ENCODE measurements around the gene GPR160.
"Not testable (repeated sequence)": the region's sequence is repeated elsewhere in the genome, so short reads cannot be mapped to it uniquely, and the experiment has no call there.

Gene GPR160

GRCh38 chr3:170037463-170038433, at the start of gene GPR160:
Gene GPR160, plus strand, starts transcription at chr3:170037995. Its CDS starts 45,978 bp downstream, at chr3:170083973.
- DNase-seq, result peak; percentile 86 to 88

GRCh38 chr3:169990431-169990830, 47.4 kb upstream of the GPR160 start:
- DNase-seq, result no peak

GRCh38 chr3:169992156-169992555, 45.6 kb upstream of the GPR160 start:
- no peak for DNase-seq

GRCh38 chr3:169992781-169993180, 45.0 kb upstream of the GPR160 start:
- no peak for DNase-seq

GRCh38 chr3:169993761-169994160, 44.0 kb upstream of the GPR160 start:
- DNase-seq, result no peak

DNA sequence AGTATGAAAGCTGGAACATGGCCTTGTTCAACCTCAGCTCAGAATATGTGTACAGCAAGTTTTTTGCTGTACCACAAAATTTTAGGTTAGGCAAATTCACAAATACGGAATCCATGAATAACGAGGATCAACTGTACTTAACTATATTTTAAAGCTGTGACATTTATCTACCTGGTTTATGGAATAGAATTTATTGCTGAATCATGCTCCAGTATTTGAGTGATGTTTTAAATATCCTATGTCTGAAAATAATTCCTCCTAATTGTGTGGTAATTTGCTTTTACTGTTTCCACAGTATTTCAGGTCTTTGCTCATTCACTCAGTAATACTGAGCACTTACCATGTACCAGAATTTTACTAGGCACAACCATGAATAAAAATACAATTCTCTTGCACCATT, 41.7 kb upstream of the GPR160 start:
- DNase-seq, result no peak

DNA sequence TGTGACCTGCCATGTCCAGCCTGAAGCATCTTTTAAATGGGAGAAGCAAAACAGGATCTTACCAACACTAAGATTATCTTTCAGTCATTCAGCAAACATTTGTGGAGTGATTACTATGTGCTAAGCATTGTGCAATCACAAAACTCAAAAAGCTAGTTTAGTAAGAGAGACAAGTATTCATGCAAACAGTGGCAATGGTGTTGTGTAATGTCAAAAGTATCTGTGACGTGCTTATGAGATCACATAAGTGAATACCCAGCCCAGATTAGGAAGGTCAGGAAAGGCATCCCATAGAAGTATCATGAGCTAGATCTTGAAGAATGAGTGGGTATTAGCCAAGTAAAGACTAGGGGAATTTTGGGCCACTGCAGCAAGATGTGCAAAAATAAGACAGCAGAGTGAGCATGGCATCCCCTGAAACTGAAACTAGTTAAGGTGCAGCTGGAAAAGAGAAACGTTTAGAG, 39.1 kb upstream of the GPR160 start:
- DNase-seq, result no peak

DNA sequence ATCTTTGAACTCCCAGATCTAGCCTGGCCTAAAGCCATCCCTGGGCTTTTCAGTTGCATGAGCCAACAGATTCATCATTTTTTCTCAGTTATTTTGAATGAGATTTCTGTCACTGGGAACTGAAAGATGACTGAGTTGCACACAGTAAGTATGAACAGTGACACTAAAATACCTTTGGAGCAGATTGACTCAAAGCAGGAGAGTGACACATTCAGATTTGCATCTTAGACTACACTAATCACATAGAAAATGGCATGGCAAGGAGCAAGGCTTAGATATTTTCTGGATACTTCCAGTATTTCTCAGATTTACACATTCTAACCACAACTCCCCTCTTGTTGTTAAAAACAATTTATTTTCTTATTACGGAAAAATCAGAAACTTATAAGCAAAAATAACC, 38.4 kb upstream of the GPR160 start:
- no peak for DNase-seq

DNA sequence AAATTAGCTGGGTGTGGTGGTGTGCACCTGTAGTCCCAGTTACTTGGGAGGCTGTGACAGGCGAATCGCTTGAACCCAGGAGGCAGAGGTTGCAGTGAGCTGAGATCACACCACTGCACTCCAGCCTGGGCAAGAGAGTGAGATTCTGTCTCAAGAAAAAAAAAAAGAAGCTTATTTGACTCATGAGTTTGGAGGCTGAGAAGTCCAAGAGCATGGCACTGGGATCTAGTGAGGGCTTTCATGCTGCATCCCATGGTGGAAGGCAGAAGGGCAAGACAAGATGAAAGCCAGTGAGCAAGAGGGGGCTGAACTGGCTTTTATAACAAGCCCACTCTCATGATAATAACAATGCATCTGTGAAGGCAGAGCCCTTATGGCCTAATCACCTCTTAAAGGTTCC, 37.7 kb upstream of the GPR160 start:
- no peak for DNase-seq

DNA sequence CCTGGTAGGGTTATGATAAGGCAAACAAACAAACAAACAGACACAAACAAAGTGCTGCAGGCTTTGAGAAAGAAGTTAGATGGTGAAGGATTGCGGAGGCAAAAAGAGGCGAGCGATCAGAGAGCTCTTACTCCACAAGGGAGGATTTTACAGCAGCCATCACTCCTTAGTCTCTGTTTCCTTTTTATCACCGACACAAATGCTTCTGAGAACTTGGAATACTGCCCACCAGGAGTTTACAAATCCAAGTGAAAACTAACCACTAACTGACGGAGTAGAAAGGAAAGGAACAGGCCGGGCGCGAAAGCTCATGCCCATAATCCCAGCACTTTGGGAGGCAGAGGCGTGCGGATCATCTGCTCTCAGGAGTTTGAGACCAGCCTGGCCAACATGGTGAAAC, 35.6 kb upstream of the GPR160 start:
- no peak for DNase-seq

DNA sequence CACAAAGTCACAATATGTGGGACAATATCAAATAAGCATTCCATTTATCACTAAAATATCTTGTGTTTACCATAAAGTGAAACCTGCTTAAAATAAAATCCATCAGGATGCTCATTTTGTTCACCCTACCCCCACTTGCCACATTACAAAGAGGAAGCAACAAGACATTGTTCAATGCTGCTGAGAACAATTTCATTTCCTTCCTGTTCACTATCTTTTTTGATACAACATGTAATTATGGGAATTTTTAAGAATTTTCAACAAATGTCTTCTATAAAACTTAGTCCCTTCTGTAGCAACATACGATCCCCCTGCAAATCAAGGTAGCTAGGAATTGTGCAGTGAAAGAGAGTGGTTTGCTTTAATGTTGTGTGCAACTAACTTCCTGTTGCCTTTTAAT, 34.9 kb upstream of the GPR160 start:
- DNase-seq, result no peak

DNA sequence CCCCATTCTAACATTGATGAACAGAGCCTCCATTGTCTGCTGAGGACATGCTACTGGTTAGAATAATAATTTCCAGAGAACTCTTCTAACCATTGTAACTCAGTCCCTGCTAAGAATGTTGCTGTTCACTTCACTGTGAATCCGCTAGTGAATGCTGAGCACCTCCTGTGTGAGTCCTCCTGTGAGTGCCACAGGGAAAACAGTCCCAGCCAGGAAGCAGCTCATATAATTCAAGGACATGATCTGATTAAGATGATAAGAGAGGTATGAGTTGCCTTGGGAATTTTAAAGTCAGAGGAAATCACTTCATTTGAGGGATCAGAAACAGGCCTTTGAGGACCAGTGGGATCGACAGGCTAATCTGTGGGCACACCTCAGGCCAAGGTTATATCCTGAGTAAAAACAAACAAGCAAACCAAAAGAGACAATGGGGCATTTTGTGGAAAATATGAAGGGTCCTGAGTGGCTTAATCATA, 33.9 kb upstream of the GPR160 start:
- DNase-seq, result no peak

- DNase-seq, result peak; percentile 19
Observed at GRCh38 chr3:170007031-170007663, 30.6 kb upstream of the GPR160 start.

- no peak for DNase-seq
Observed at GRCh38 chr3:170010498-170010897, 27.3 kb upstream of the GPR160 start.

DNA sequence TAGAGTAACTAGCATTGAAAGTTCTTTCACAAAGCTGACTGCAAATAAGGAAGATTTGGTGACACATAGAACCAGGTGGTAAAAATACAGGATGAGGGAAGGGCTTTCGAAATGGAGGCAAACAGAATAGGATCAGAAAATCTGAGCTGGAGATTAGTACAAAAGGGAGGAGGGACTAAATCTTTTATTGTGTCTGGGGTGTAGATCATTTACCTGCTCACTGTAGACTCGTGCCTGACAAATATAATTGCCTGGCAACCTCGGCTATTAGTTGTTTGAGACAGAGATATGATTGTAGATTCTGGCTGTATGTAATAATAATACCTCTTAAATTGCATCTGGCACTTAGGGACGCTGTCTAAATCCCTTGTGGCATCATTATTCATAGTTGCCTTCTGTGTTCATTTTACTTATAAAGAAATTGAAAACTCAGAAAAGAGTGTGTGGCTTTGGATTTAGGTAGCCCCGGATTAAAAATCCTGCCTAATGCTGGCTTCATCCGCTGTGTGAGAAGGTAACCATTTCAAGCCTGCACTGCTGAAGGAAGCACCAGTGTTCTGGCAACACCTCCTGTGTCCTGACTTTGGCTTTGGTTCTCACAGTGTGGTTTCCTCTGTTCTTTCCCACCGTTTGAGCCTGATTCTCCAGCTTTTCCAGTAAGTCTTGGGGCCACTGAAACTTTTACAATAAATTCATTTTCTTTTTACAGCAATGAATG, 25.0 kb upstream of the GPR160 start:
- no peak for DNase-seq

- DNase-seq, result no peak
Observed at GRCh38 chr3:170016057-170016456, 21.7 kb upstream of the GPR160 start.

DNA sequence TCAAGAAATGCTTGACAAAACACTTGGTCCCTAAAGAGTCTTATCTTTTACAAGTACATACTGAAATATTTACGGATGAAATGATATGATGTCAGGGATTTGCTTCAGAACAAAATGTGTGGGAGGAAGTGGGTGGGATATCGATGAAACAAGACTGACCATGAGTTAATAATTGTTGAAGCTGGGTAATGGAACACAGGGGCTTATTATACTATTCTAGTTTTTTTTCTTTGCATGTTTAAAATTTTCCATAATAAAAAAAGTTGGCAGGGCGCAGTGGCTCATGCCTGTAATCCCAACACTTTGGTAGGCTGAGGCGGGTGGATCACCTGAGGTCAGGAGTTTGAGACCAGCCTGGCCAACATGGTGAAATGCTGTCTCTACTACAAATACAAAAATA, 18.5 kb upstream of the GPR160 start:
- DNase-seq, result not testable (repeated sequence)

DNA sequence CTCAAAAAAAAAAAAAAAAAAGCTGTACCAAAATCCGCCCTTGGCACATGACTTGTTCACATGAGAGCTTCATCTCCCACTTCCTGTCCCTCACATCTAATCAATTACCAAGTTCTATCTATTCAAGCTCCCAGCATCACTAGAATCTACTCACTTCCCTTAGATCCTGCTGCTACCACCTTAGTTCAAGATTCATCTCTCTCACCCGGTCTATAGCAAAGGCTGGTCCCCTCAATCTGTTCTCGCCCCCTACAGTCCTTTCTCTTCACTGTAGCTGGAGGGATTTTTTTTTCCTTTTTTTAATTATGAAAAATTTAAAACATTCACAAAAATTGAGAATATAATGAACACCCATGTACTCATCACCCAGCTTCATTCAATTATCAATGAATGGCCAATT, 16.7 kb upstream of the GPR160 start:
- no peak for DNase-seq

GRCh38 chr3:170022336-170022735, 15.5 kb upstream of the GPR160 start:
- no peak for DNase-seq

DNA sequence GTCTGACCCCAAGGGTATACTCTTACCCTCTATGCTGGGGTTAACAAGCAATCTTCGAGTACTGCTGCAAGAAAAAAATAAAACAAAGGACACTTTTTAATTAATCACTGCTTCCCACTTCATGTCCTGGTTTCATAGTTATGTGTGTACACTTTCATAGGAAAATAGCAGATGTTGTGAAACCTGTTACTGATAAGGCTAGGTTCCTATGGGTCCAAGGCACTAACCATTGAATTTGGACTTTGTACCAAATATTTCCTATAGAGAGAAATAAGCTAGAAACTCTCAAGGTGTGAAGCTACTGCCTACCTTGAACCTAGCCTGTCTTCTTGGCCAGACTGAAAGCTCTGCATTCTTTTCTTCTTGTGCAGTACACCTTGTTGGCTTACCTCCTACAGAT, 14.6 kb upstream of the GPR160 start:
- no peak for DNase-seq

DNA sequence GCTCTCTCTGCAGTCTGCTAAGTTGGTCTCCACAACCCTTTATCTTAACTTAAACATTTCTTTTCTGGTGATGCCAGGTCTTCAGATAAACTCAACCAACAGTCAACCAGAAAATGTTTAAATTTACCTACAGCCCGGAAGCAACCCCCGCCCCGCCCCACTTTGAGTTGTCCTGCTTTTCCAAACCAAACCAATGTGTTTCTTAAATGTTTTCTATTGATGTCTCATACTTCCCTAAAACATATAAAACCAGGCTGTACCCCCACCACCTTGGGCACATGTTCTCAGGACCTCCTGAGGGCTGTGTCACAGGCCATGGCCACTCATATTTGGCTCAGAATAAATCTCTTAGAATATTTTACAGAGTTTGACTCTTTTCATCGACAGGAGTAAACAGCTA, 13.2 kb upstream of the GPR160 start:
- no peak for DNase-seq

GRCh38 chr3:170027233-170028102, 10.3 kb upstream of the GPR160 start:
- no peak for DNase-seq
